ENCODE data around the gene LRRC4B. TPM values are rescaled to one million over a fixed set of nuclear protein-coding genes. Genes with fewer than 3 reads are reported as not detected.
"Not testable (repeated sequence)": the region's sequence is repeated elsewhere in the genome, so short reads cannot be mapped to it uniquely, and the experiment has no call there.

LRRC4B gene
- total RNA-seq, 6 donors from 2014 or later, result 0.69 to 5.1 (median 1.7) TPM

DNA sequence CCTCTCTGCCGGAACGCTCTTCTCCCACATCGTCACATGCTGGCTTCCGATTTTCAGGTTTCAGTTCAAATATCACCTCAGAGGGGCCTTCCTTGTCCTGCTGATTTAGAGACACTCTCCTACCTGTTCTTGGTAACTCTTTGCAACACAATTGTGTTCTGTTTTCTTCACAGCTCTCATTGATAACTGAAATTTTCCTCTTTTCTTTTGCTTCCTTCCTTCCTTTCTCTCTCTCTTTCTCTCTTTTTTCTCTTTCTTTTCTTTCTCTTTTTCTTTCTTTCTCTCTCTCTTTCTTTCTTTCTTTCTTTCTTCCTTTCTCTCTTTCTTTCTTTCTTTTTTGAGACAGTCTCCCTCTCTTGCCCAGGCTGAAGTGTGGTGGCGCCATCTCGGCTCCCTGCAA lies 12.0 kb upstream of the LRRC4B start:
- TF ChIP-seq EP300 (IDR thresholded peaks at IDR 0.05) (no peak), POLR2A (IDR thresholded peaks at IDR 0.05) (no peak), POLR2AphosphoS5 (IDR thresholded peaks at IDR 0.05) (no peak)
- TF ChIP-seq, protein P1, sequence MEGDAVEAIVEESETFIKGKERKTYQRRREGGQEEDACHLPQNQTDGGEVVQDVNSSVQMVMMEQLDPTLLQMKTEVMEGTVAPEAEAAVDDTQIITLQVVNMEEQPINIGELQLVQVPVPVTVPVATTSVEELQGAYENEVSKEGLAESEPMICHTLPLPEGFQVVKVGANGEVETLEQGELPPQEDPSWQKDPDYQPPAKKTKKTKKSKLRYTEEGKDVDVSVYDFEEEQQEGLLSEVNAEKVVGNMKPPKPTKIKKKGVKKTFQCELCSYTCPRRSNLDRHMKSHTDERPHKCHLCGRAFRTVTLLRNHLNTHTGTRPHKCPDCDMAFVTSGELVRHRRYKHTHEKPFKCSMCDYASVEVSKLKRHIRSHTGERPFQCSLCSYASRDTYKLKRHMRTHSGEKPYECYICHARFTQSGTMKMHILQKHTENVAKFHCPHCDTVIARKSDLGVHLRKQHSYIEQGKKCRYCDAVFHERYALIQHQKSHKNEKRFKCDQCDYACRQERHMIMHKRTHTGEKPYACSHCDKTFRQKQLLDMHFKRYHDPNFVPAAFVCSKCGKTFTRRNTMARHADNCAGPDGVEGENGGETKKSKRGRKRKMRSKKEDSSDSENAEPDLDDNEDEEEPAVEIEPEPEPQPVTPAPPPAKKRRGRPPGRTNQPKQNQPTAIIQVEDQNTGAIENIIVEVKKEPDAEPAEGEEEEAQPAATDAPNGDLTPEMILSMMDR (IDR thresholded peaks at IDR 0.05), result no peak
- WGBS, 2 donors, result 92 to 95% methylated on average over 6 of the region's 6 CpGs
- ATAC-seq (ENCODE audit: low FRiP score in 2 of 2), result no peak

GRCh38 chr19:50576769-50577168 lies 8.5 kb upstream of the LRRC4B start:
- WGBS, 2 donors, result 71 to 82% methylated on average over 3 of the region's 3 CpGs
- ATAC-seq (ENCODE audit: low FRiP score in 2 of 2), result not testable (repeated sequence)

More for the DNA sequence above, 12.0 kb upstream of the LRRC4B start:
- H3K36me3 ChIP-seq, result no peaks in the 10 kb centered on the region
- H3K9me3 ChIP-seq, result no peaks in the 10 kb centered on the region
- H3K27ac ChIP-seq, result no peak overlapping the region
- no peaks in the 10 kb centered on the region for H3K27me3 ChIP-seq
- no peaks in the 10 kb centered on the region for H3K4me1 ChIP-seq
- H3K4me3 ChIP-seq, result no peak overlapping the region
- no peak for DNase-seq

GRCh38 chr19:50573741-50574461 lies 5.7 kb upstream of the LRRC4B start:
- WGBS, 2 donors, result 79 to 83% methylated on average over 13 of the region's 13 CpGs
- no peaks in the 10 kb centered on the region for H3K4me1 ChIP-seq
- H3K36me3 ChIP-seq, result no peaks in the 10 kb centered on the region
- no peak overlapping the region for H3K27ac ChIP-seq
- TF ChIP-seq EP300 (IDR thresholded peaks at IDR 0.05) (no peak), POLR2A (IDR thresholded peaks at IDR 0.05) (no peak), POLR2AphosphoS5 (IDR thresholded peaks at IDR 0.05) (no peak)
- TF ChIP-seq, protein P1 (IDR thresholded peaks at IDR 0.05), result no peak
- DNase-seq, result no peak
- no peaks in the 10 kb centered on the region for H3K27me3 ChIP-seq
- H3K9me3 ChIP-seq, result no peaks in the 10 kb centered on the region
- H3K4me3 ChIP-seq, result no peak overlapping the region
- no peak for ATAC-seq (ENCODE audit: low FRiP score in 2 of 2)

More at GRCh38 chr19:50576769-50577168, 8.5 kb upstream of the LRRC4B start:
- H3K4me1 ChIP-seq, H3K9me3 ChIP-seq, H3K27ac ChIP-seq, DNase-seq, H3K36me3 ChIP-seq, H3K4me3 ChIP-seq, H3K27me3 ChIP-seq: not testable (repeated sequence)

GRCh38 chr19:50570997-50571396 lies 2.8 kb upstream of the LRRC4B start:
- no peak overlapping the region for H3K4me3 ChIP-seq
- H3K27me3 ChIP-seq, result peaks cover 0 to 23% (median 12%) of the 10 kb centered on the region in 4 donors
- no peak for ATAC-seq (ENCODE audit: low FRiP score in 2 of 2)
- DNase-seq, result no peak
- TF ChIP-seq POLR2AphosphoS5 (IDR thresholded peaks at IDR 0.05), result no peak
- no peak for TF ChIP-seq EP300 (IDR thresholded peaks at IDR 0.05)
- no peak for TF ChIP-seq POLR2A (IDR thresholded peaks at IDR 0.05)
- no peak overlapping the region for H3K27ac ChIP-seq
- no peaks in the 10 kb centered on the region for H3K9me3 ChIP-seq
- H3K36me3 ChIP-seq, result no peaks in the 10 kb centered on the region
- 77 to 78% methylated on average over 11 of the region's 11 CpGs for WGBS, 2 donors
- H3K4me1 ChIP-seq, result peaks cover 0 to 18% (median 5%) of the 10 kb centered on the region in 4 donors

DNA sequence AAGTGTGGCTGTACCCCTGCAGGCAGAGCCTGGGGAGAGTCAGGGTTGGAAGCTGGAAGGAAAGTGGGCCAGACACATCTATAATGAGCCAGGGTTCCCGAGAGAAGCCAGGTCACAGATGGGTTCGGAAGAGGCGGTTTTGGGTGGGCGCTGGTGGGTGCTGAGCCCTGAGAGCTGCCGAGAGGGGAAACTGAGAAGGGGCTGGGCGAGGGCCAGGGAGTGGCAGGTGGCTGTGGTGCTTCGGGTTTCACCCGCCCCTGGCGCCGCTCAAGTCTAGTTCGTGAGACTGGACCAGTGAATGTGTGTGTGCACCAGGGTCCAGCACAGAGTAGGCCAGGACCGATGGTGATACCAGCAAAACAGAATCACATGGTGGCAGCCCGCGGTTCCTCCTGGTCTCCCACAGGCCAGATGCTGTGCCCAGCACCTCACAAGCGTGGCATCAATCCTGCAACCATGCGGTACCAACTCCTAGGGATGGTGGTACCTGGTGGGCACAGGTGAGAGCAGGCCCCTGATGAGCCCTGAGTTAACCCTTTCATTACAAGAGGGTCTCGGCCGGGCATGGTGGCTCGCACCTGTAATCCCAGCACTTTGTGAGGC lies 1.8 kb upstream of the LRRC4B start:
- peak in 1 of 2 donors; percentile 13 for ATAC-seq (ENCODE audit: low FRiP score in 2 of 2)
- no peak overlapping the region for H3K27ac ChIP-seq
- peaks cover 0 to 21% (median 5%) of the 10 kb centered on the region in 4 donors for H3K4me1 ChIP-seq
- no peaks in the 10 kb centered on the region for H3K9me3 ChIP-seq
- no peaks in the 10 kb centered on the region for H3K36me3 ChIP-seq
- no peak overlapping the region for H3K4me3 ChIP-seq
- peaks cover 0 to 32% (median 15%) of the 10 kb centered on the region in 4 donors for H3K27me3 ChIP-seq
- TF ChIP-seq, protein P1 (IDR thresholded peaks at IDR 0.05), result no peak
- TF ChIP-seq POLR2AphosphoS5 (IDR thresholded peaks at IDR 0.05), result no peak
- no peak for TF ChIP-seq EP300 (IDR thresholded peaks at IDR 0.05)
- no peak for TF ChIP-seq POLR2A (IDR thresholded peaks at IDR 0.05)
- no peak for DNase-seq
- WGBS, 2 donors, result 83 to 89% methylated on average over 15 to 16 of the region's 19 CpGs

All from upper lobe of left lung (tissue), 6 donors.